ENCODE measurements around the gene CRHR1.

DNA sequence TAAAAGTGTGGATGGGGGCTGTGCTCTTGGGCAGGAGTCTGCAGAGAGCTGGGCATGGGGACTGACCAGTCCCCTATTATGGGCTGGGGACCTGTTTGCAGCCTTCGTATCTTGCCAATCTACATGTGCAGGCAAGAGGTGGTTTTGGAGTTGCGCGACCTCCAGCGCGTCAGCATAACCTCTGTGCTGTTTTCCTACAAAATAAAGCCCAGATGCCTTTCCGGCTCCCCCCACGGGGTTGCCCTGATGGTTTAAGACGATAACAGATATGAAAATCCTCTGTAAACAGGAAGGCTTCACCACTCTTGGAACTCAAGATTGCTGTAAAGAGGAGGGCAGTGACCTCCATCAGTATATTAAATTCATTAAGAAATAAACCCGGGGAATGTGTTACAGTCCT lies 44.1 kb downstream of the CRHR1 start:
- TF ChIP-seq, protein P1, sequence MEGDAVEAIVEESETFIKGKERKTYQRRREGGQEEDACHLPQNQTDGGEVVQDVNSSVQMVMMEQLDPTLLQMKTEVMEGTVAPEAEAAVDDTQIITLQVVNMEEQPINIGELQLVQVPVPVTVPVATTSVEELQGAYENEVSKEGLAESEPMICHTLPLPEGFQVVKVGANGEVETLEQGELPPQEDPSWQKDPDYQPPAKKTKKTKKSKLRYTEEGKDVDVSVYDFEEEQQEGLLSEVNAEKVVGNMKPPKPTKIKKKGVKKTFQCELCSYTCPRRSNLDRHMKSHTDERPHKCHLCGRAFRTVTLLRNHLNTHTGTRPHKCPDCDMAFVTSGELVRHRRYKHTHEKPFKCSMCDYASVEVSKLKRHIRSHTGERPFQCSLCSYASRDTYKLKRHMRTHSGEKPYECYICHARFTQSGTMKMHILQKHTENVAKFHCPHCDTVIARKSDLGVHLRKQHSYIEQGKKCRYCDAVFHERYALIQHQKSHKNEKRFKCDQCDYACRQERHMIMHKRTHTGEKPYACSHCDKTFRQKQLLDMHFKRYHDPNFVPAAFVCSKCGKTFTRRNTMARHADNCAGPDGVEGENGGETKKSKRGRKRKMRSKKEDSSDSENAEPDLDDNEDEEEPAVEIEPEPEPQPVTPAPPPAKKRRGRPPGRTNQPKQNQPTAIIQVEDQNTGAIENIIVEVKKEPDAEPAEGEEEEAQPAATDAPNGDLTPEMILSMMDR (IDR thresholded peaks at IDR 0.05; ENCODE audit: borderline replicate concordance, extremely low read depth, low read length, poor library complexity, severe bottlenecking): no peak
- no peak for TF ChIP-seq EZH2 (IDR thresholded peaks at IDR 0.05; ENCODE audit: borderline replicate concordance, low read depth, low read length, severe bottlenecking)
